ENCODE measurements around the gene LST1. TPM values are rescaled to one million over a fixed set of nuclear protein-coding genes. Genes with fewer than 3 reads are reported as not detected.

Gene LST1
- total RNA-seq, 1 experiment from 2014 or later, result 0.66 TPM

- TF ChIP-seq E2F5 (CRISPR knock-in tag; IDR thresholded peaks at IDR 0.05), result peak; percentile 78; the same call in 1 of the 2 replicates
- TF ChIP-seq ZNF671 (CRISPR knock-in tag; IDR thresholded peaks at IDR 0.05), result no peak
- TF ChIP-seq MXD4 (CRISPR knock-in tag; IDR thresholded peaks at IDR 0.05; ENCODE audit: borderline replicate concordance), result no peak
- no peak for TF ChIP-seq ZNF416 (CRISPR knock-in tag; IDR thresholded peaks at IDR 0.05)
- no peak for TF ChIP-seq E2F4 (CRISPR knock-in tag; IDR thresholded peaks at IDR 0.05; ENCODE audit: borderline replicate concordance, low read depth)
- TF ChIP-seq FOXP1 (CRISPR knock-in tag; IDR thresholded peaks at IDR 0.05; ENCODE audit: borderline replicate concordance), result peak; percentile 37; the same call in 1 of the 2 replicates
- TF ChIP-seq ELF4 (CRISPR knock-in tag; IDR thresholded peaks at IDR 0.05; ENCODE audit: low read depth), result no peak
- TF ChIP-seq CBFB (CRISPR knock-in tag; IDR thresholded peaks at IDR 0.05; ENCODE audit: low read depth), result no peak
- TF ChIP-seq CDX4 (CRISPR knock-in tag; IDR thresholded peaks at IDR 0.05; ENCODE audit: borderline replicate concordance), result no peak
- TF ChIP-seq ARID4B (CRISPR knock-in tag; IDR thresholded peaks at IDR 0.05; ENCODE audit: borderline replicate concordance), result peak; percentile 50; the same call in 1 of the 2 replicates
- TF ChIP-seq JUN (CRISPR knock-in tag; IDR thresholded peaks at IDR 0.05), result no peak
- TF ChIP-seq E2F1 (CRISPR knock-in tag; IDR thresholded peaks at IDR 0.05), result no peak; the same call in 1 of the 2 replicates
- TF ChIP-seq ZNF512 (CRISPR knock-in tag; IDR thresholded peaks at IDR 0.05; ENCODE audit: borderline replicate concordance), result no peak
- peak; percentile 79 for TF ChIP-seq MAX (CRISPR knock-in tag; IDR thresholded peaks at IDR 0.05)
- TF ChIP-seq ZBTB43 (CRISPR knock-in tag; IDR thresholded peaks at IDR 0.05), result no peak
- TF ChIP-seq NR1H2 (CRISPR knock-in tag; IDR thresholded peaks at IDR 0.05), result no peak
- TF ChIP-seq FOXK1 (CRISPR knock-in tag; IDR thresholded peaks at IDR 0.05), result no peak; the same call in none of the 2 replicates
- TF ChIP-seq EMX1 (CRISPR knock-in tag; IDR thresholded peaks at IDR 0.05), result 0 out of 2 replicates have a peak, but pooled peaks have one; percentile 19
- TF ChIP-seq TEAD4 (CRISPR knock-in tag; IDR thresholded peaks at IDR 0.05), result no peak
- TF ChIP-seq ZNF263 (CRISPR knock-in tag; IDR thresholded peaks at IDR 0.05; ENCODE audit: low read depth), result no peak
- no peak for TF ChIP-seq MLX (CRISPR knock-in tag; IDR thresholded peaks at IDR 0.05)
- TF ChIP-seq NR3C1 (CRISPR knock-in tag; conservative IDR thresholded peaks at IDR 0.05; ENCODE audit: low read depth), result no peak
- TF ChIP-seq MYBL2 (CRISPR knock-in tag; IDR thresholded peaks at IDR 0.05), result no peak
- TF ChIP-seq ZNF138 (CRISPR knock-in tag; conservative IDR thresholded peaks at IDR 0.05), result no peak
These were observed 44.2 kb upstream of the LST1 start, which contains the start of gene DDX39B (continued) for GRCh38 chr6:31541658-31542521.

Data from WTC11 (cell line).